Testis (tissue), 3 donors: ENCODE measurements around the gene CLEC16A. TPM values are rescaled to one million over a fixed set of nuclear protein-coding genes. Genes with fewer than 3 reads are reported as not detected.

Source experiments
- DNase-seq: peaks from one replicate; pipeline ENCODE4 v3.0.0-alpha.2; 2019
- H3K27ac ChIP-seq, 2 donors: fragments of 200-600 bp; sonication (generic); one replicate each; pipeline ENCODE4 v1.5.1; 2019
- H3K27me3 ChIP-seq: fragments of 200-600 bp; sonication (generic); one replicate; pipeline ENCODE4 v1.5.1; 2019
- H3K36me3 ChIP-seq: fragments of 200-600 bp; sonication (generic); one replicate; pipeline ENCODE4 v1.5.1; 2017; ENCODE audit warnings: low read depth; ENCODE audit errors: missing control alignments
- H3K4me1 ChIP-seq: fragments of 200-600 bp; sonication (generic); one replicate; pipeline ENCODE4 v1.5.1; 2019
- H3K4me3 ChIP-seq, 2 donors: fragments of 200-600 bp; sonication (generic); one replicate each; pipeline ENCODE4 v1.5.1; 2017 to 2019
- H3K9me3 ChIP-seq: fragments of 200-600 bp; sonication (generic); one replicate; pipeline ENCODE4 v1.5.1; 2017
- POLR2A ChIP-seq: fragments of 450-650 bp; IDR thresholded peaks from one replicate; pipeline ENCODE4 v1.6.1; 2017; ENCODE audit warnings: antibody characterized with exemption, mild to moderate bottlenecking, moderate library complexity
- WGBS, 2 donors: methylation state at CpG; one replicate each; pipeline ENCODE4 v1.1.5; 2018; 5-methylcytosine and 5-hydroxymethylcytosine counted together
- intact Hi-C: fragments of 100-400 bp; cut with DNase I; formaldehyde crosslinking; loops from one replicate; pipeline ENCODE4 v1.15.1; 2023; ENCODE audit warnings: low total_unique reads
- polyA plus RNA-seq: library from polyadenylated mRNA; stranded (reverse); fragments of 350-450 nt; fragmentation: Illumina TruSeq; extraction: RNeasy Lipid Tissue Mini Kit (QIAGEN cat#74804); gene quantifications from one replicate; pipeline ENCODE4 v1.2.3, GENCODE V29; 2014; ENCODE audit warnings: low read depth, low replicate concordance; ENCODE audit not compliant: insufficient read depth
- total RNA-seq, 2 donors: library from RNA; depleted of rRNA; stranded (reverse); fragments of >200 nt; gene quantifications; one replicate each; pipeline ENCODE4 v1.2.3, GENCODE V29; 2016
- TF ChIP-seq, protein P1 (sequence below), 3 experiments: fragments of 450-650 bp in 2 of 3; fragments of 200-600 bp in 1 of 3; sonication (generic) in 1 of 3; IDR thresholded peaks; one replicate each; pipeline ENCODE4 v1.5.1; 2016 to 2019; ENCODE audit warnings: antibody characterized with exemption in 3 of 3, mild to moderate bottlenecking in 2 of 3, moderate library complexity in 1 of 3

CLEC16A gene
- total and polyA plus RNA-seq, 3 donors from 2014 or later: 93.9 to 126 (median 122) TPM

DNA sequence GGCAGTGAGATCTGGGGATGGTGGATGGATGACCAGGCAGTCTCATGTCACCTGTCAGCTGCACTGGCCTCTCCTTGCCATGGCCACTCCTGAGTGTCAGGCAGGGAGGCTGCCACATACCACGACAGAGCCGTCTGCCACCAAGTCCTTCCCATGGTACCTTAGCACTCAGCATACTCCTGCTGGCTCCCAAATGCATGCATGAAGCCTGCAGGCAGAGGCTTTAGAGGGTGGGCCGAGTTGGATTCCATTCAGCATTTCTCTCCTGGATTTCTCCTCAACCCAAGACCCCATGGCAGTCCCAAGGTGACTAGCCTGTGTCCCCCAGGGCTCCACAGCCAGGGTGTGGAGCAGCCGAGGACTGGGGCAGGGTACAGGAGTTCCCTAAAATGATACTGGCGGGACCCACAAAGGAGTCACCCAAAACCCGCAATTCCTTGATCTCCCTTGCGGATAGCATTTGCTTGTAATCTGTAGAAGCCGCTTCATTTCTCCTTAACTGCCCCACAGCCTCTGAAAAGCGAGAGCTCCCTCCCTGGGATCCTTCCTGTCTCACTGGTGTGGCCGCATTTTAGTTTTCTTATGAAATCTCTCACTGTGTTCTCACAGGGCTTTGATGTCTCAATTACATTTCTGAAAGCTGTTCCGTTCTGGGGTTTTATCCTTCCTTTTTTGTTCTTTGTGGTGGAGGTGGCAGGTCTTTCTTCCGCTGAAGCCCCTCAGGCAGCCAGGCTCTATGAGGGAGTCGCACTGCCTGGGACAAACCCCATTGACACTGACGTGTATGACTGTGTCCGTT lies 170.2 kb downstream of the CLEC16A start:
- intact Hi-C loops: no loop called here
- 92 to 94% methylated on average over 14 to 15 of the region's 15 CpGs for WGBS, 2 donors
- no peaks in the 10 kb centered on the region for H3K4me1 ChIP-seq
- no peaks in the 10 kb centered on the region for H3K27me3 ChIP-seq
- H3K4me3 ChIP-seq: no peak overlapping the region
- H3K36me3 ChIP-seq: no peaks in the 10 kb centered on the region
- H3K9me3 ChIP-seq: no peaks in the 10 kb centered on the region
- TF ChIP-seq, protein P1, sequence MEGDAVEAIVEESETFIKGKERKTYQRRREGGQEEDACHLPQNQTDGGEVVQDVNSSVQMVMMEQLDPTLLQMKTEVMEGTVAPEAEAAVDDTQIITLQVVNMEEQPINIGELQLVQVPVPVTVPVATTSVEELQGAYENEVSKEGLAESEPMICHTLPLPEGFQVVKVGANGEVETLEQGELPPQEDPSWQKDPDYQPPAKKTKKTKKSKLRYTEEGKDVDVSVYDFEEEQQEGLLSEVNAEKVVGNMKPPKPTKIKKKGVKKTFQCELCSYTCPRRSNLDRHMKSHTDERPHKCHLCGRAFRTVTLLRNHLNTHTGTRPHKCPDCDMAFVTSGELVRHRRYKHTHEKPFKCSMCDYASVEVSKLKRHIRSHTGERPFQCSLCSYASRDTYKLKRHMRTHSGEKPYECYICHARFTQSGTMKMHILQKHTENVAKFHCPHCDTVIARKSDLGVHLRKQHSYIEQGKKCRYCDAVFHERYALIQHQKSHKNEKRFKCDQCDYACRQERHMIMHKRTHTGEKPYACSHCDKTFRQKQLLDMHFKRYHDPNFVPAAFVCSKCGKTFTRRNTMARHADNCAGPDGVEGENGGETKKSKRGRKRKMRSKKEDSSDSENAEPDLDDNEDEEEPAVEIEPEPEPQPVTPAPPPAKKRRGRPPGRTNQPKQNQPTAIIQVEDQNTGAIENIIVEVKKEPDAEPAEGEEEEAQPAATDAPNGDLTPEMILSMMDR (IDR thresholded peaks at IDR 0.05): no peak
- no peak for TF ChIP-seq POLR2A
- no peak for DNase-seq
- H3K27ac ChIP-seq: no peak overlapping the region

DNA sequence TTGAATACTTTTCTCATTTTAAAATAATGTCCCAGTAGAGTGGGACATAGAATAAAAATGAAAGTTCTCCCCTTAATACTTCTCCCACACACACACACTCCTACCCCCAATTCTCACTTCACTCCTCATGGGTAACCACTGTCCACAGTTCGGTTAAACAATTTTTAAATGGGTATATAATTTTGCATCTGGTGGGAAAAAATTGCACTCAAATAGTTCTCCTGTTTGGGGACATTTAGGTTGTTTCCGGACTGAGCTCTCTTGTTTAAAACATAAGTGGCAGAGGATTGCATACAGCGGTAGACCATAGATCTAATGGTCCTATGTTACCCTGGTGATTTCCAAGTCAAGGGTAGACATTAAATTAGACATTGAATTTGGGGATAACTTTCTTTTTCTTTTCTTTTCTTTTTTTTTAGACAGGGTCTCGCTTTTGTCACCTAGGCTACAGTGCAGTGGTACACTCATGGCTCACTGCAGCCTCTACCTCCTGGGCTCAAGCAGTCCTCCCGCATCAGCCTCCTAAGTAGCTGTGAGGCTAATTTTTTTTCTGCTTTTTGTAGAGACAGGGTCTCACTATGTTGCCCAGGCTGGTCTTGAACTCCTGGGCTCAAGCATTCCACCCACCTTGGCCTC lies 173.3 kb downstream of the CLEC16A start:
- 77 to 88% methylated on average over 5 of the region's 5 CpGs for WGBS, 2 donors
- Histone ChIP-seq H3K4me3 (no peak overlapping the region), H3K4me1 (no peaks in the 10 kb centered on the region), H3K9me3 (no peaks in the 10 kb centered on the region), H3K27me3 (no peaks in the 10 kb centered on the region), H3K27ac (no peak overlapping the region), H3K36me3 (no peaks in the 10 kb centered on the region)
- intact Hi-C loops: no loop called here
- TF ChIP-seq, protein P1 (IDR thresholded peaks at IDR 0.05): no peak
- TF ChIP-seq POLR2A: no peak
- DNase-seq: no peak

DNA sequence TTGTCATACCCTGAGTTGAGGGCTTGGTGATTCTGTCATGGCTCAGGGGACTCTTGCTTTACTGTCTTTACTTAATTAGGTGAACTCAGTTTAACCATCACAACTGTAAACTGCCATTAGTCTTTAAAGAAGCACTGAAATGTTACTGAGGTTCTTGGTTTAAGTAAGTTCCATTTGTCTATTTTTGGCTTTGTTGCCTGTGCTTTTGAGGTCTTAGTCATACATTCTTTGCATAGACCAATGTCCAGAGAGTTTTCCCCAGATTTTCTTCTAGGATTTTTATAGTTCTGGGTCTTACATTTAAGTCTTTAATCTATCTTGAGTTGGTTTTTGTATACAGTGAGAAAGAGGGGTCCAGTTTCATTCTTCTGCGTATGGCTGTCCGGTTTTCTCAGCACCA lies 174.1 kb downstream of the CLEC16A start:
- Histone ChIP-seq H3K27ac (no peak overlapping the region), H3K9me3 (no peaks in the 10 kb centered on the region), H3K4me1 (no peaks in the 10 kb centered on the region), H3K27me3 (no peaks in the 10 kb centered on the region), H3K4me3 (no peak overlapping the region), H3K36me3 (no peaks in the 10 kb centered on the region)
- 48 to 71% methylated on average over 2 of the region's 2 CpGs for WGBS, 2 donors
- TF ChIP-seq POLR2A: no peak
- TF ChIP-seq, protein P1 (IDR thresholded peaks at IDR 0.05): no peak
- DNase-seq: no peak
- intact Hi-C loops: no loop called here

DNA sequence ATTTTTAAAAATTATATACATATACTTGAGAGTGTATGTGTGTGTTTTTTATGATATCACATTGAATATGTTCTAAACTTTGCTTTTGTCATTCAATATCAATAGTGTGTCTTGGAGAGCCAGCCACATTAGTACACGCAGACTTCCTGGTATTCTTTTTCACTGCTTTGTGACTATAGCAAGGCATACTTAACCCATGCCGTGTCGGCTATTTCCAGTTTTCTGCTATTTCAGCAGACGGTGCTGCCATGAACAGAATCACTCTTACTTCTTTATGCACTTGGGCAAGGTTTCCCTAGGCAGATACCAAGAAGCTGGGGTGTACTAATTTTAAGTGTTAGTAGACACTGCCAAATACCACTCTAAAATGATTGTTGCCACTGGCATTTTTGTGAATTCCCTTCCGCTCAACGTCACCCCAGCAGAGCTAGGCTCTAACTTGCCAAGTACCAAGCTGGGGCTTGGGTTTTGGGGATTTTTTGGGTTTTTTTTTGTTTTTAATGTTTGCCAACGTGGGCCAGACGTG lies 176.8 kb downstream of the CLEC16A start:
- Histone ChIP-seq H3K36me3 (no peaks in the 10 kb centered on the region), H3K27me3 (no peaks in the 10 kb centered on the region), H3K27ac (no peak overlapping the region), H3K4me1 (no peaks in the 10 kb centered on the region), H3K9me3 (no peaks in the 10 kb centered on the region), H3K4me3 (no peak overlapping the region)
- DNase-seq: no peak
- no peak for TF ChIP-seq POLR2A
- TF ChIP-seq, protein P1 (IDR thresholded peaks at IDR 0.05): no peak
- WGBS, 2 donors: 88 to 94% methylated on average over 8 of the region's 8 CpGs
- intact Hi-C loops: no loop called here
